T-cell (primary cell): ENCODE results near the gene DIS3L2. TPM values are rescaled to one million over a fixed set of nuclear protein-coding genes. Genes with fewer than 3 reads are reported as not detected.
A peak's percentile ranks its signal among the peaks of the same experiment; 100 is the strongest.

ENCODE experiments used
- ATAC-seq, 4 experiments: fragments of 200-7000 bp in 3 of 4; fragments of 150-1000 bp in 1 of 4; cut with Tn5 transposase; replicated peaks in 1 of 4; 1 replicate in 3 of 4; 2 replicates in 1 of 4; pipeline ENCODE4 v1.10.0; 2021; ENCODE audit warnings: moderate library complexity in 3 of 4, mild to moderate bottlenecking in 2 of 4, moderate number of reproducible peaks in 1 of 4
- CTCF ChIA-PET, 2 donors: fragments of 300-600 bp; sonication (Branson Sonifier 250); formaldehyde crosslinking; loops; one replicate each; lab custom pipeline; 2022; ENCODE audit warnings: antibody characterized with exemption in 2 of 2; lab: Charles Lee
- POLR2A ChIA-PET, 2 donors: fragments of 300-600 bp; sonication (Branson Sonifier 250); formaldehyde crosslinking; loops; one replicate each; lab custom pipeline; 2022; ENCODE audit warnings: antibody characterized with exemption in 2 of 2; lab: Charles Lee
- DNase-seq, 35 experiments: peaks; one replicate each; pipeline versions ENCODE4 v3.0.0 to v3.0.0-alpha.2; 2013 to 2023
- H3K27ac ChIP-seq: one replicate; pipeline ENCODE4 v1.5.1; 2013; ENCODE audit warnings: low read length
- H3K27me3 ChIP-seq, 2 experiments: replicated peaks in 1 of 2; 1 replicate in 1 of 2; 2 replicates in 1 of 2; pipeline versions ENCODE4 v1.6.1 to v1.7.0; 2013; ENCODE audit warnings: low read length in 1 of 2, mixed read lengths in 1 of 2; ENCODE audit not compliant: control insufficient read depth in 2 of 2, insufficient read depth in 2 of 2; ENCODE audit errors: extremely low read depth in 1 of 2
- H3K36me3 ChIP-seq, 2 donors: 1 replicate in 1 of 2; 2 replicates in 1 of 2; pipeline versions ENCODE4 v1.6.1 to v1.7.0; 2013; ENCODE audit warnings: low read length in 1 of 2; ENCODE audit not compliant: control insufficient read depth in 2 of 2, insufficient read depth in 1 of 2; ENCODE audit errors: extremely low read depth in 1 of 2
- H3K4me1 ChIP-seq, 2 experiments: 1 replicate in 1 of 2; 2 replicates in 1 of 2; pipeline versions ENCODE4 v1.6.1 to v1.7.0; 2013; ENCODE audit warnings: low read length in 2 of 2, mixed read lengths in 1 of 2; ENCODE audit not compliant: insufficient read depth in 2 of 2, control insufficient read depth in 1 of 2; ENCODE audit errors: extremely low read depth in 1 of 2
- H3K4me3 ChIP-seq, 2 donors: 1 replicate in 1 of 2; 2 replicates in 1 of 2; pipeline versions ENCODE4 v1.5.1 to v1.7.0; 2013; ENCODE audit warnings: mild to moderate bottlenecking in 2 of 2, low read length in 1 of 2, moderate library complexity in 1 of 2; ENCODE audit not compliant: control insufficient read depth in 1 of 2; ENCODE audit errors: extremely low read depth in 1 of 2
- H3K9me3 ChIP-seq: 2 replicates; pipeline ENCODE4 v1.7.0; 2013
- H3K27ac Mint-ChIP-seq, 2 donors: one replicate each; pipeline ENCODE4 v1.8.0; 2020 to 2021; ENCODE audit warnings: mild to moderate bottlenecking in 2 of 2, mixed read lengths in 2 of 2
- H3K27me3 Mint-ChIP-seq, 2 donors: one replicate each; pipeline ENCODE4 v1.8.0; 2021 to 2022; ENCODE audit warnings: mixed read lengths in 2 of 2
- H3K36me3 Mint-ChIP-seq: one replicate; pipeline ENCODE4 v1.8.0; 2021; ENCODE audit warnings: mixed read lengths
- H3K4me1 Mint-ChIP-seq, 3 donors: one replicate each; pipeline ENCODE4 v1.8.0; 2020 to 2022; ENCODE audit warnings: mixed read lengths in 3 of 3, mild to moderate bottlenecking in 1 of 3
- H3K4me3 Mint-ChIP-seq, 3 donors: one replicate each; pipeline ENCODE4 v1.8.0; 2020 to 2022; ENCODE audit warnings: mild to moderate bottlenecking in 3 of 3, mixed read lengths in 3 of 3, moderate library complexity in 3 of 3
- H3K9me3 Mint-ChIP-seq, 3 donors: one replicate each; pipeline ENCODE4 v1.8.0; 2020 to 2022; ENCODE audit warnings: mixed read lengths in 3 of 3
- WGBS: methylation state at CpG from one replicate; pipeline ENCODE4 v1.1.5; 2013; ENCODE audit warnings: missing lambda C conversion rate; ENCODE audit not compliant: insufficient coverage; 5-methylcytosine and 5-hydroxymethylcytosine counted together
- total RNA-seq, 35 experiments: library from RNA in 6 of 35; stranded (reverse) in 6 of 35; fragments of 120-200 nt in 1 of 35; gene quantifications; one replicate each; pipeline versions ENCODE4 v1.2.1 to v1.2.4 and lab custom pipeline; 2013 to 2026

The DIS3L2 gene
- total RNA-seq, 5 donors from 2014 or later (not counting 1 experiment from before 2014, with no cell fraction given), result 55.0 to 70.9 (median 61.4) TPM

GRCh38 chr2:232351686-232352510, 390.4 kb downstream of the DIS3L2 start:
- ATAC-seq, result peak in 2 of 4 experiments; percentile 24 to 28
- Mint-ChIP-seq H3K4me3 (peak overlapping the region; percentile 6 to 62 (median 34)), H3K9me3 (no peaks in the 10 kb centered on the region), H3K27me3 (peaks cover 8 to 43% of the 10 kb centered on the region in 2 donors), H3K36me3 (no peaks in the 10 kb centered on the region), H3K27ac (no peak overlapping the region), H3K4me1 (peaks cover 0 to 9% (median 8%) of the 10 kb centered on the region in 3 donors)
- H3K4me1 ChIP-seq, result peaks cover 3 to 40% of the 10 kb centered on the region in 2 experiments
- no peak for DNase-seq
- H3K27ac ChIP-seq, result no peak overlapping the region
- peaks cover 8 to 66% of the 10 kb centered on the region in 2 experiments for H3K27me3 ChIP-seq
- H3K9me3 ChIP-seq, result no peaks in the 10 kb centered on the region
- H3K36me3 ChIP-seq, result no peaks in the 10 kb centered on the region
- ChIA-PET POLR2A (no interaction called here), CTCF (interaction anchor here in 1 of 2 donors (0.6 kb wide), 1 partner anchor 16 kb away, joined by 6 read pairs; no protein-coding TSS in a partner anchor)
- no peak overlapping the region for H3K4me3 ChIP-seq
- 28% methylated on average over 65 of the region's 73 CpGs for WGBS

- no peak overlapping the region for H3K4me3 Mint-ChIP-seq
- H3K36me3 Mint-ChIP-seq, result no peaks in the 10 kb centered on the region
- no peak for ATAC-seq
Observed at GRCh38 chr2:232352511-232353091, 391.1 kb downstream of the DIS3L2 start.

GRCh38 chr2:232353096-232353495, 391.6 kb downstream of the DIS3L2 start:
- 100% methylated on average over 8 of the region's 8 CpGs for WGBS

More at GRCh38 chr2:232352511-232353091, 391.1 kb downstream of the DIS3L2 start:
- no peaks in the 10 kb centered on the region for H3K9me3 Mint-ChIP-seq
- H3K4me3 ChIP-seq, result no peak overlapping the region
- peaks cover 8 to 45% of the 10 kb centered on the region in 2 donors for H3K27me3 Mint-ChIP-seq
- no peaks in the 10 kb centered on the region for H3K9me3 ChIP-seq
- ChIA-PET CTCF (interaction anchor here in 1 of 2 donors (0.6 kb wide), 1 partner anchor 435 kb away, joined by 5 read pairs; no protein-coding TSS in a partner anchor), POLR2A (no interaction called here)
- no peak overlapping the region for H3K27ac Mint-ChIP-seq
- WGBS, result 61% methylated on average over 32 of the region's 39 CpGs
- H3K27me3 ChIP-seq, result peaks cover 8 to 66% of the 10 kb centered on the region in 2 experiments
- H3K36me3 ChIP-seq, result no peaks in the 10 kb centered on the region
- no peak for DNase-seq
- H3K27ac ChIP-seq, result no peak overlapping the region
- H3K4me1 Mint-ChIP-seq, result peaks cover 0 to 9% (median 8%) of the 10 kb centered on the region in 3 donors
- H3K4me1 ChIP-seq, result peaks cover 3 to 40% of the 10 kb centered on the region in 2 experiments

GRCh38 chr2:232353660-232354059, 392.1 kb downstream of the DIS3L2 start:
- H3K9me3 ChIP-seq, result no peaks in the 10 kb centered on the region
- CTCF ChIA-PET, result no interaction called here
- H3K4me3 Mint-ChIP-seq, result peak overlapping the region in 1 of 3 donors; percentile 2

More at GRCh38 chr2:232353096-232353495, 391.6 kb downstream of the DIS3L2 start:
- Mint-ChIP-seq H3K27ac (no peak overlapping the region), H3K4me3 (no peak overlapping the region), H3K36me3 (no peaks in the 10 kb centered on the region), H3K27me3 (peaks cover 8 to 45% of the 10 kb centered on the region in 2 donors), H3K9me3 (no peaks in the 10 kb centered on the region), H3K4me1 (peaks cover 0 to 9% (median 8%) of the 10 kb centered on the region in 3 donors)
- Histone ChIP-seq H3K4me1 (peaks cover 3 to 40% of the 10 kb centered on the region in 2 experiments), H3K27me3 (peaks cover 8 to 66% of the 10 kb centered on the region in 2 experiments), H3K36me3 (no peaks in the 10 kb centered on the region), H3K9me3 (no peaks in the 10 kb centered on the region), H3K4me3 (no peak overlapping the region), H3K27ac (no peak overlapping the region)
- ATAC-seq, result no peak
- CTCF ChIA-PET, result interaction anchor here in 1 of 2 donors (0.6 kb wide), 1 partner anchor 435 kb away, joined by 5 read pairs; no protein-coding TSS in a partner anchor
- DNase-seq, result no peak
- POLR2A ChIA-PET, result no interaction called here

GRCh38 chr2:232354069-232354468, 392.6 kb downstream of the DIS3L2 start:
- POLR2A ChIA-PET, result no interaction called here
- no peaks in the 10 kb centered on the region for H3K36me3 ChIP-seq
- peak overlapping the region in 1 of 3 donors; percentile 2 for H3K4me3 Mint-ChIP-seq
- 89% methylated on average over 4 of the region's 5 CpGs for WGBS
- peaks cover 6 to 60% of the 10 kb centered on the region in 2 experiments for H3K27me3 ChIP-seq
- no peak for DNase-seq
- no peaks in the 10 kb centered on the region for H3K9me3 ChIP-seq
- no peaks in the 10 kb centered on the region for H3K36me3 Mint-ChIP-seq
- H3K4me1 Mint-ChIP-seq, result peaks cover 0 to 8% (median 8%) of the 10 kb centered on the region in 3 donors
- H3K9me3 Mint-ChIP-seq, result no peaks in the 10 kb centered on the region
- peaks cover 3 to 36% of the 10 kb centered on the region in 2 experiments for H3K4me1 ChIP-seq
- H3K27ac Mint-ChIP-seq, result no peak overlapping the region
- no peak overlapping the region for H3K27ac ChIP-seq
- no peak overlapping the region for H3K4me3 ChIP-seq
- CTCF ChIA-PET, result no interaction called here
- ATAC-seq, result no peak
- H3K27me3 Mint-ChIP-seq, result peaks cover 5 to 43% of the 10 kb centered on the region in 2 donors

More at GRCh38 chr2:232353660-232354059, 392.1 kb downstream of the DIS3L2 start:
- H3K27ac Mint-ChIP-seq, result no peak overlapping the region
- H3K36me3 Mint-ChIP-seq, result no peaks in the 10 kb centered on the region
- H3K4me3 ChIP-seq, result no peak overlapping the region
- peaks cover 3 to 40% of the 10 kb centered on the region in 2 experiments for H3K4me1 ChIP-seq
- POLR2A ChIA-PET, result no interaction called here
- H3K9me3 Mint-ChIP-seq, result no peaks in the 10 kb centered on the region
- WGBS, result 95% methylated on average over 5 of the region's 7 CpGs
- peaks cover 0 to 9% (median 8%) of the 10 kb centered on the region in 3 donors for H3K4me1 Mint-ChIP-seq
- peaks cover 5 to 45% of the 10 kb centered on the region in 2 donors for H3K27me3 Mint-ChIP-seq
- DNase-seq (no peak), ATAC-seq (no peak)
- no peaks in the 10 kb centered on the region for H3K36me3 ChIP-seq
- no peak overlapping the region for H3K27ac ChIP-seq
- peaks cover 6 to 64% of the 10 kb centered on the region in 2 experiments for H3K27me3 ChIP-seq

- Histone ChIP-seq H3K4me1 (peaks cover 2 to 33% of the 10 kb centered on the region in 2 experiments), H3K36me3 (no peaks in the 10 kb centered on the region), H3K27ac (no peak overlapping the region), H3K4me3 (no peak overlapping the region), H3K27me3 (peaks cover 0 to 6% of the 10 kb centered on the region in 2 experiments), H3K9me3 (no peaks in the 10 kb centered on the region)
- no peaks in the 10 kb centered on the region for H3K9me3 Mint-ChIP-seq
- no peak overlapping the region for H3K4me3 Mint-ChIP-seq
- ChIA-PET CTCF (no interaction called here), POLR2A (no interaction called here)
- H3K27ac Mint-ChIP-seq, result no peak overlapping the region
- H3K36me3 Mint-ChIP-seq, result no peaks in the 10 kb centered on the region
- WGBS, result 100% methylated on average over 1 of the region's 5 CpGs
- DNase-seq (no peak), ATAC-seq (no peak)
- peaks cover 0 to 3% of the 10 kb centered on the region in 2 donors for H3K27me3 Mint-ChIP-seq
- peaks cover 25 to 33% (median 31%) of the 10 kb centered on the region in 3 donors for H3K4me1 Mint-ChIP-seq
Observed at GRCh38 chr2:232361646-232362045, 400.1 kb downstream of the DIS3L2 start.
